Measurements from ENCODE around the gene ITPK1. TPM values are rescaled to one million over a fixed set of nuclear protein-coding genes. Genes with fewer than 3 reads are reported as not detected.

ITPK1 gene
- total RNA-seq, 1 experiment from 2014 or later: 56.2 TPM

DNA sequence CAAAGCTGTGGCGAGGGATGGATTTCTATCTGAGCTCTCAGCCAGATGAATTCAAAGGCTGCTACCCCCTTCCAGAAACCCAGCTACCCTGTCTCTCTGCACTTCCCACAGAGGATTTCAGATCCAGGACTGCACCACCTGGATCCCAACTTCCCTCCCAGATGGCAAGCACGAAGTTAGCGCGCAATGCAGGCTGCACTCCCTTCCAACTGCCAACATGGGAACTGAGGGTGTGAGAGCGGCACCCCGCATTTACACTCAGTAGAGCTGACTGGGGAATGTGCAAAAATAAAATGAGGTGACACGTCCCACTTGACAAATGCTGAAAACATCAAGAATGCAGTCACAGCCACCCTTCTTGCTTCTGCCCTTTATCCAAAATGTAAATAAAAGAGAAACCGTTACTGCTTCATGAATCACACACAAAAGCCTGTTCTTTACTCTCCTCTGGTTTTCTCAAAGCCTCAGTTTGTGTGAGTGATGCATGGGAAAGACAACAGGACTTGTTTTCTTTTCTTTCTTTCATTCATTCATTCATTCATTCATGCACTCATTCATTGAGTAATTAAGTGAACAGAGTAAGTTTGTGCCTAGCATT, 85.7 kb downstream of the ITPK1 start:
- Histone ChIP-seq H3K27ac (peak overlapping the region; percentile 67), H3K4me3 (no peak overlapping the region), H3K4me1 (replicated peaks) (peaks cover 68% of the 10 kb centered on the region), H3K36me3 (peaks cover 3% of the 10 kb centered on the region; the same call in 1 of the 2 replicates), H3K27me3 (replicated peaks) (no peaks in the 10 kb centered on the region), H3K9me3 (replicated peaks) (no peaks in the 10 kb centered on the region)
- peak in 1 of 2 experiments; percentile 81 for DNase-seq (ENCODE audit: low read depth in 1 of 2, low spot score in 2 of 2)

GRCh38 chr14:93029417-93029816, 86.3 kb downstream of the ITPK1 start:
- Histone ChIP-seq H3K27me3 (replicated peaks) (no peaks in the 10 kb centered on the region), H3K9me3 (replicated peaks) (no peaks in the 10 kb centered on the region), H3K27ac (peak overlapping the region; percentile 67), H3K36me3 (peaks cover 3% of the 10 kb centered on the region; the same call in 1 of the 2 replicates), H3K4me1 (replicated peaks) (peaks cover 62% of the 10 kb centered on the region), H3K4me3 (no peak overlapping the region)
- DNase-seq (ENCODE audit: low read depth in 1 of 2, low spot score in 2 of 2): no peak

DNA sequence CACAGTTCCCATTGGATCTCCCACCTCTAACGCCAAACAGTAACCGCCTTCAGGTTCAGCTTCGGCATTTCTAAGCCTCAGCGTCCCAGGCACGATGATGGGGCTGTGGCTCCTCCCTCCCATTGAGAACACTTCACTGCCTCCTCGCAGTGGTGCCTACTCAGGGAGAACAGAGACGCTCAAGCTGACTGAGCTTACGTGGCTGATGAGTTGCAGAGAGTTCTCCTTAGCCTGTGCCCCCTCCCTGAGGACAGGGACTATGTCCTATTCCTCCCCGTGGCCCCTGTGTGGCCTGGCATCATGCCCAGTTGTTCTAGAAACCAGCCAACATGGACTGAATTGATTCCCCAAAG, 87.0 kb downstream of the ITPK1 start:
- Histone ChIP-seq H3K36me3 (peaks cover 3% of the 10 kb centered on the region; the same call in 1 of the 2 replicates), H3K27me3 (replicated peaks) (no peaks in the 10 kb centered on the region)
- DNase-seq (ENCODE audit: low read depth in 1 of 2, low spot score in 2 of 2): no peak

DNA sequence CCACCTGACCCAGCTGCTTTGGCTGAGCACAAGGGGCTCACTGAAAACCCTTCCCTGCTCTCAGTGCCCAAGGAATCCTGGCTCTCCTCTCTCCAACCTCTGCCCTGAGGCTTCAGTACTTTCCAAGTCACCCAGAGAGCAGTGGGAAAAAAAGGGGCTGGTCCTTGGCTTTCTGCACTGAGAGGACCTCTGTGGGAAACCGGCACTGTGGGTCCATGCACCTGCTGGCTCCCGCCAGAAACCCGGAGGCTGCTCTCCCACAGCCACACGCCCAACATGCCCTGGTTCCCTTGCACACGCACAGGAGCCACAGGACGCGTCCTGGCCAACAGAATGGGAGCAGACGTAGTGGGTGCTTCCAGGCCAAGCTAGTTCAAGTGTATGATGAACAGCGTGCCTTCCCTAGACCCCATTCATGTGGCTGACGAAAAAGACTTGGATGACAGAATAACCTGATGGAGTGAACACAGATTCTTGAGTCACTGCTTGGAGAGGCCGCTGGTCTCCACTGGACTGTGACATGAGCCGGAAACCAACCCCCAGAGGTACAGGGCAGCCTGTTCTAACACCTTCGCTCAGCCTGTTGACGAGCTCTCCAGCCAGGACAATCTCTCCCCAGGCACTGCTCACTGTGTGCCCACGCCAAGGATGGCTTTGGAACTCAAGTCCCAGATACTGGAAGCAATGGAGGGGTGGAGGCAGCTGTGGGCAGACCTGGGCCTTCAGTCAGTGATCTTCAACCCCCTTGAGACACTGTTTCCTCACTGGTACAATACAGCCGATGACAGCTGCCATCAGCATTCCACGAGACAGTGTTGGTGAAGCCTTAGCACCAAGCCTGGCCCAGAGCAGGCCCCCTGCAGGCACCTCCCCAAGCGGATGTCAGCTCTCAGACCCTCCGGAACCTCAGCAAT, 87.7 kb downstream of the ITPK1 start:
- no peak for DNase-seq (ENCODE audit: low read depth in 1 of 2, low spot score in 2 of 2)
- peaks cover 52% of the 10 kb centered on the region for H3K4me1 ChIP-seq (replicated peaks)
- no peaks in the 10 kb centered on the region for H3K9me3 ChIP-seq (replicated peaks)
- no peaks in the 10 kb centered on the region for H3K27me3 ChIP-seq (replicated peaks)
- no peak overlapping the region for H3K4me3 ChIP-seq
- peaks cover 3% of the 10 kb centered on the region; the same call in 1 of the 2 replicates for H3K36me3 ChIP-seq
- no peak overlapping the region for H3K27ac ChIP-seq

More for the DNA sequence above, 87.0 kb downstream of the ITPK1 start:
- H3K27ac ChIP-seq: no peak overlapping the region
- H3K4me3 ChIP-seq: no peak overlapping the region
- no peaks in the 10 kb centered on the region for H3K9me3 ChIP-seq (replicated peaks)
- peaks cover 55% of the 10 kb centered on the region for H3K4me1 ChIP-seq (replicated peaks)

- H3K9me3 ChIP-seq (replicated peaks): no peaks in the 10 kb centered on the region
- H3K36me3 ChIP-seq: peaks cover 3% of the 10 kb centered on the region; the same call in 1 of the 2 replicates
- H3K4me1 ChIP-seq (replicated peaks): peaks cover 35% of the 10 kb centered on the region
- H3K4me3 ChIP-seq: no peak overlapping the region
- H3K27ac ChIP-seq: no peak overlapping the region
- H3K27me3 ChIP-seq (replicated peaks): no peaks in the 10 kb centered on the region
- DNase-seq (ENCODE audit: low read depth in 1 of 2, low spot score in 2 of 2): no peak
These were observed 89.4 kb downstream of the ITPK1 start for GRCh38 chr14:93026339-93026738.

- DNase-seq (ENCODE audit: low read depth in 1 of 2, low spot score in 2 of 2): no peak
- peaks cover 26% of the 10 kb centered on the region for H3K4me1 ChIP-seq (replicated peaks)
These were observed 90.7 kb downstream of the ITPK1 start for GRCh38 chr14:93025055-93025454.

DNA sequence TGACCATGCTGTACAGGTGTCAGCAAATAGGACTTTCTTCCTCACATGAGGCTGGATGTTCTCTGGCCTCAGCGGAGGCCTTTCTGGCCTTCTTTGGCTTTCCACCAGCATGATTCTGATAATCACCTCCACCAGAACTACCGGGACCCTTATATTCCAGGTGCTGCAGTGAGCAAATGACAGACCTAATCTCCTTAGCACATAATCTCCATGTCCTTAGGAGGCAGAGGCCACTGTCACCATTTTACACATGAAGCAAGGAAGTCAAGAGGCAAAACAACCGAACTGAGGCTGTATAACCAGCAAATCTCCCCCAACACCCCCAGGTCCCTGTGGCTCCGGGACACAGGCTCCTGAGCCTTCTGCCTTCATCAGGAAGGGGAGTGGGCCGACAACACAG, 91.2 kb downstream of the ITPK1 start:
- peaks cover 3% of the 10 kb centered on the region; the same call in 1 of the 2 replicates for H3K36me3 ChIP-seq
- no peaks in the 10 kb centered on the region for H3K9me3 ChIP-seq (replicated peaks)
- no peak for DNase-seq (ENCODE audit: low read depth in 1 of 2, low spot score in 2 of 2)
- H3K4me3 ChIP-seq: no peak overlapping the region
- no peak overlapping the region for H3K27ac ChIP-seq
- H3K27me3 ChIP-seq (replicated peaks): no peaks in the 10 kb centered on the region
- H3K4me1 ChIP-seq (replicated peaks): peaks cover 26% of the 10 kb centered on the region

More at GRCh38 chr14:93025055-93025454, 90.7 kb downstream of the ITPK1 start:
- Histone ChIP-seq H3K27ac (no peak overlapping the region), H3K4me3 (no peak overlapping the region), H3K27me3 (replicated peaks) (no peaks in the 10 kb centered on the region), H3K36me3 (peaks cover 3% of the 10 kb centered on the region; the same call in 1 of the 2 replicates), H3K9me3 (replicated peaks) (no peaks in the 10 kb centered on the region)

GRCh38 chr14:93023802-93024434, 91.8 kb downstream of the ITPK1 start:
- Histone ChIP-seq H3K4me1 (replicated peaks) (peaks cover 26% of the 10 kb centered on the region), H3K27me3 (replicated peaks) (no peaks in the 10 kb centered on the region), H3K36me3 (peaks cover 3% of the 10 kb centered on the region; the same call in 1 of the 2 replicates), H3K4me3 (no peak overlapping the region), H3K27ac (no peak overlapping the region), H3K9me3 (replicated peaks) (no peaks in the 10 kb centered on the region)
- DNase-seq (ENCODE audit: low read depth in 1 of 2, low spot score in 2 of 2): no peak

- Histone ChIP-seq H3K9me3 (replicated peaks) (no peaks in the 10 kb centered on the region), H3K27ac (no peak overlapping the region), H3K4me3 (no peak overlapping the region), H3K4me1 (replicated peaks) (peaks cover 28% of the 10 kb centered on the region), H3K27me3 (replicated peaks) (no peaks in the 10 kb centered on the region), H3K36me3 (peaks cover under 1% of the 10 kb centered on the region; the same call in 1 of the 2 replicates)
- no peak for DNase-seq (ENCODE audit: low read depth in 1 of 2, low spot score in 2 of 2)
These were observed 92.7 kb downstream of the ITPK1 start for GRCh38 chr14:93023039-93023438.

- DNase-seq (ENCODE audit: low read depth in 1 of 2, low spot score in 2 of 2): no peak
- Histone ChIP-seq H3K9me3 (replicated peaks) (no peaks in the 10 kb centered on the region), H3K4me1 (replicated peaks) (peaks cover 29% of the 10 kb centered on the region), H3K27me3 (replicated peaks) (no peaks in the 10 kb centered on the region), H3K4me3 (no peak overlapping the region), H3K36me3 (peaks cover 7% of the 10 kb centered on the region; the same call in 1 of the 2 replicates), H3K27ac (no peak overlapping the region; the same call in 1 of the 2 replicates)
These were observed 95.8 kb downstream of the ITPK1 start for GRCh38 chr14:93019970-93020369.

- peak overlapping the region; percentile 62 for H3K27ac ChIP-seq
- H3K4me3 ChIP-seq: no peak overlapping the region
- H3K9me3 ChIP-seq (replicated peaks): no peaks in the 10 kb centered on the region
- H3K4me1 ChIP-seq (replicated peaks): peaks cover 30% of the 10 kb centered on the region
- peaks cover 7% of the 10 kb centered on the region; the same call in 1 of the 2 replicates for H3K36me3 ChIP-seq
- peak in 1 of 2 experiments; percentile 42 for DNase-seq (ENCODE audit: low read depth in 1 of 2, low spot score in 2 of 2)
- no peaks in the 10 kb centered on the region for H3K27me3 ChIP-seq (replicated peaks)
These were observed 96.3 kb downstream of the ITPK1 start for GRCh38 chr14:93019367-93019843.

DNA sequence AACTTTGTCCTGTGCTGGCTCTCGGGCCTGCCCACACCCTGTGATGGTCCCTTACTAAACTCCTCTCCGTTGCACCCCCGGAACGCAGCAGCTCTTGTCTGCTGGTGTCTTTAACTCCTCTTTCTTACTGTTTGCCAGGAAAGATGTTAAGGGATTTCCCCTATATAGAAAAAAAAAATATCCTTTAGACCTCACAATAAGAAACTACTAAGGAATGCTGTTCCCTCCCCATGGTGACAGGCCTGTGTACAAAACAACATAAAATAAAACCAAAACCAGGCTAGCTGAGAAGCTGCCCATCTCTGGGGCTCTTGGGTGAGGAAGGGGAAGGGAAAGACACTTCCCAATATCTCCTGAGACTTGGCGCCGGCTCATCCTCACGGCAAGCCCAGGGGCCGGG, 97.4 kb downstream of the ITPK1 start:
- H3K27me3 ChIP-seq (replicated peaks): no peaks in the 10 kb centered on the region
- peak overlapping the region; percentile 62 for H3K27ac ChIP-seq
- H3K4me3 ChIP-seq: no peak overlapping the region
- H3K9me3 ChIP-seq (replicated peaks): no peaks in the 10 kb centered on the region
- peak in 1 of 2 experiments; percentile 60 for DNase-seq (ENCODE audit: low read depth in 1 of 2, low spot score in 2 of 2)
- peaks cover 7% of the 10 kb centered on the region; the same call in 1 of the 2 replicates for H3K36me3 ChIP-seq
- H3K4me1 ChIP-seq (replicated peaks): peaks cover 40% of the 10 kb centered on the region

DNA sequence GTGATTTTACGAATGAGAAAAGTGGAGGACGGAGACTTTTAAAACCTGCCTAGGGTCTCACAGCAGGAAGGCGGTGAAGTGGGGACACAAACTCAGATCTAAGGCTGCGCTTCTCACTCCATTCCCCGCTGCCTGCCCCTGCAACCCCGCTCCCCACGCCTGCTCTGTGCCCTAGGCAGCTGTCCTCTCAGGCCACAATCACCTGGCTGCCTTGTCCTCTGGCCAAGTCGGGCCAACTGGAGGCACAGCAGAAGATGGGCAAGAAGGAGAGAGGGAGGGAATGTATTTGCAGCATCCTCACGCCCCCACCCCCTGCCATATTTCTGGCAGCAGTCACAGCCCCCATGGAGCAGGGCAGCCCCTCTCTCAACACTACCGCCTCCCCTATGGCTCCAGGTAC, 97.8 kb downstream of the ITPK1 start:
- no peak for DNase-seq (ENCODE audit: low read depth in 1 of 2, low spot score in 2 of 2)
- no peak overlapping the region for H3K27ac ChIP-seq
- H3K4me1 ChIP-seq (replicated peaks): peaks cover 40% of the 10 kb centered on the region

More for the DNA sequence above, 97.8 kb downstream of the ITPK1 start:
- Histone ChIP-seq H3K4me3 (no peak overlapping the region), H3K27me3 (replicated peaks) (no peaks in the 10 kb centered on the region), H3K36me3 (peaks cover 7% of the 10 kb centered on the region; the same call in 1 of the 2 replicates), H3K9me3 (replicated peaks) (no peaks in the 10 kb centered on the region)
